NCI-H1417 (cell line): ENCODE results near the gene PANK4.
A peak's percentile ranks its signal among the peaks of the same experiment; 100 is the strongest.

ENCODE experiments used
- DNase-seq, 3 experiments: peaks; one replicate each; lab custom pipeline; 2025; lab: John Stamatoyannopoulos, UW

Gene PANK4

DNA sequence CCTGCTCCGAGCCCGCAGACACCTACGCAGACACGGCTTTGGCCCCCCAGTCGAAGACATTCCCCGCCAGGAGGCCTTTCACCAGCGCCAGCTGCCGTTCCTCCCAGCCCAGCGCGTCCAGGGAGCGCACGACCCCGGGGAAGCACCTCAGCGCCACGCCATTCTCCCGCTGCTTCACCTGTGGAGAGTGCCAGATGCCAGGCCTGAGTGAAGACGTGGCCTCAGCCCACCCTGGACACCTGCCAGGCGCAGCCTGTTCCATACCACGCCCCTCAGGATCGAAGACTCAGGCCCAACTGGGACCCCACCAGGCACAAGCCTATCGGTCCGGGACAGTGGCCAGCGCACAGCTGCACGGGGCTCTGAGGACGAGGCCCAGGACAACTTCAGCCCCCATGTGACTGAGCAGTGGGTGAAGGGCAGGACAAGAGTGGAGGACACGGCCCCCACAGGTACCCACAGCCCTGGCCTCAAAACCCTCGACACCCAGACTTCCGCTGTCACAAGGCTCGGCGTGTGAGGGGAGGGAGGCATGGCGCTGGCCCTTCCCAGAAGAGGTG is 13.5 kb downstream of the PANK4 start:
- no peak for DNase-seq

DNA sequence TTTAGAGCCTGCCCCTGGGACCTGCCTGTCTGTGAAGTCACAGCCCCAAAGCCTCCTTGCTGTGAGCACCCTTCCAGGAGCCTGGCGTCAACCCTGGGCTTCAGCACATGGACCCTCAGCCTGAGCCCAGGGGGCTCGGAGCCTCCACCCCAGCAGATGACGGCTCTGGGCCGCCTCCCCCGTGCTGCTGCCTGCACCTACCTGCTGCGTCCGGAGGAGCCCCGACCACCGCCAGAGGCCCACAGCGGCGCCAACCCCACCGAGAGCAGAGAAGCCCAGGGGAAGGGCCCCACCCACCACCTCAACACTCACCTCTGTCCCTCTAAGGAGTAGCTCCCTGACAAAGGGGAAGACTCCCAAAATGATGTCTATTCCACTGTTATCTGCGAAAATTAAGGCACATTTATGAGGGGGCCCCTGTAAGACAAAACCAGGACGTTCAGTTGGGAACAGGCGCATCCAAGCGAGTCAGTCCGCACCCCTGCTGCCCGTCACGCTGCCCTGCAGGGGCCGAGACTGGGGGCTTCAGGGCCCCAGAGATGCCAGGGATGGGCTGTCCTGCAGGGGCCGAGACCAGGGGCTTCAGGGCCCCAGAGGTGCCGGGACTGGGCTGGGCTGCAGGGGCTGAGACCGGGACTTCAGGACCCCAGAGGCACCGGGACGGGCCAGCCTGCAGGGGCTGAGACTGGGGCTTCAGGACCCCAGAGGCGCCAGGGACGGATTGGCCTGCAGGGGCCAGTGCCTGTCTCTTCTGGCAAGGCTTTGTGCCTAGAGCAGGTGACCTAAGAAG is 15.8 kb downstream of the PANK4 start:
- DNase-seq: no peak

GRCh38 chr1:2509589-2509988 is 16.8 kb downstream of the PANK4 start:
- DNase-seq: no peak

- DNase-seq: no peak
These were observed 17.6 kb downstream of the PANK4 start for GRCh38 chr1:2508751-2509150.

- no peak for DNase-seq
These were observed 18.2 kb downstream of the PANK4 start for GRCh38 chr1:2508180-2508579.

DNA sequence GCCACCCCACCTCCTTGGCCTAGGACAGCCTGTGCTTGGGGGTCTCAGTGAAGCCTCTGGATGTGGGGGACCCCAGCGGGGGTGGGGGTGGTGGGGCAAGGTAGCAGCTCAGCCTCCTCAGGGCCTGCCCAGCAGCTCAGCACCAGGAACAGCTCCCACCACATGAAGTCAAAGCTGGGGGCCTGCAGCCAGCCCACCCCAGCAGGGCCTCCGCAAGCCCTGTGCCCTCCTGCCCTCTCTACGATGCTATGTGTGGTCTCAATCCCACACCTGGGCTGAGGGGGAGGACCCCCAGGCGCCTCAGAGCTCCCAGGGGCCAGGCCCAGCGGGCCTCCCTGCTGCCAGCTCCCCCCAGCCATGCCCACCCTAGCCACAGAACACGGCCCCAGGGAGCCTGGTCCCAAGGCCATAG is 18.6 kb downstream of the PANK4 start:
- no peak for DNase-seq

GRCh38 chr1:2506901-2507565 is 19.4 kb downstream of the PANK4 start:
- no peak for DNase-seq

DNA sequence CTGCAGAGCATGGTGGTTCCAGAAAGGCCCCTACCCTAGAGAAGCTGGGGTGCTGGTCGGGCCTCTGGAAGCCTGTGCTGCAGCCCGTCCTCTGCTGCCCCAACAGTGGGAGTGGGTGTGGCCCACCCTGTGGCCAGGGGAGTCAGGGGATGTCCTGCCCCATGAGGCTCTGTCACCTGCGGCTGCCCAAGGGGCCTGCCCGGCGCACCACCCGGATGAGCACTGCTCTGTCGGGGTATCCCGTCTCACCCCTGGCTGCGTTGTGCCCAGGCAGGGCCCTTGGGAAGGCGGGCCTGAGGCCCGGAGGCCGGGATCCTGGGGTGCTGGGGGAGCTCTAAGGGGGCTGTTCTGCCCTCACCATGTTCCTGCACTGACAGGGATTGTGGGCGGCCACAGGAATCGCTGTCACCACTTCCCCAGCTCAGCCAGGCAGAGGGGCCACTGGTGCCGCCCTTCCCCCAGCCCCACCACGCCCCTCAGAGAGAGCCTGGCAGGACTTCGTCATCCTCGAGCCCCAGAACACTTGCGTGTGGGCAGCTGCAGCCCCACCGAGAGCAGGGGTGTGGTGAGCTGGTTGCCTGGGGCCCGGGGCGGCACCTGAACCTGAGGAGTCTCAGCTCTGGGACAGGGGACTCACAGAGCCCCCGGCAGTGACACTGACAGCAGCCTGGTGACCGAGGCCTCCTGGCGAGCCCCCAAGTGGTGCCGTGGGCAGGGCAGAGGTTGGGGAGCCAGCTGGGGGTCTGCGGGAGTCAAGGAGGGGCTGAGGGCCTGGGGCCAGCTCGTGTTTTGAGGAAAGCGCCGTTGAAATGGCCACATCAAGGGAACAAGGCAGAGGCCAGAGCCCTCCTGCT is 20.2 kb downstream of the PANK4 start:
- DNase-seq: no peak

DNA sequence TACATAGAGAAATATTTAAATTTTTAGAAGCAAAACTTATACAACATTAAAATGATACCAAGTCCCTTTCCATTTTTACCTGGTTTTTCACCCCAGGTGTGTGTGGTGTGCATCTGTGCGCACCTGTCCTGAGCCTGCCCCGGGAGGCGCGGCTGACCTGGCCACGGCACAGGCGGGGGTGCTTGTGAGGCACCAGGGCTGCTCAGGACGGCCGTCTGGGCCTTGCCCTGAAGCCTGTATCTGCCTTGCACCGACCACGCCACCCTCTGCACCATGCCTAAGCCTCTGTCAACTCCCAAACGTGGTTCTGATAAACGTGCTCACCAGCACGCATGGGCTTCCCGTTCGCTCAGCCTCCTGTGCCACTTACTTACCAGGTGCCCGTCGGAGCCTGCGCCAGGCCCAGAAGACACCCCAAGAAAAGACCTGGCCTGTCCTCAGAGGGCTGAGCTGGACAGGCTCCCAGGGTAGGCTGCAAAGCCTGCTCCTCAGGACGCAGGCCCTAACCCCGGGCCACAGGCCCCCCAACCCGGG is 20.9 kb downstream of the PANK4 start:
- no peak for DNase-seq

DNA sequence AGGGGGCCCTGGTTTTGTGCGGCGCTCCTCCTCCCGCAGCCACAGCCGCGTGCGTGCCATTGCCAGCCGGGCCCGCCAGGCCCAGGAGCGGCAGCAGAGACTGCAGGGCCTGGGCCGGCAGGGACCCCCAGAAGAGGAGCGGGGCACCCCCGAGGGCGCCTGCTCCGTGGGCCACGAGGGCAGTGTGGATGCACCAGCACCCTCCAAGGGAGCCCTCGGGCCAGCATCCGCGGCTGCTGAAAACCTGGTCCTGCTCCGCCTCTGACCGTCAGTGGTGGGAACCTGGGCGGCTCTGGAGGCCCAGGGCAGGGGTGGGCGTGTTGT is 21.5 kb downstream of the PANK4 start:
- no peak for DNase-seq

GRCh38 chr1:2504225-2504948 is 22.0 kb downstream of the PANK4 start:
- peak in 1 of 3 experiments; percentile 15 for DNase-seq

GRCh38 chr1:2503554-2504224 is 22.7 kb downstream of the PANK4 start:
- DNase-seq: no peak

GRCh38 chr1:2502661-2503553 is 23.5 kb downstream of the PANK4 start:
- DNase-seq: no peak

DNA sequence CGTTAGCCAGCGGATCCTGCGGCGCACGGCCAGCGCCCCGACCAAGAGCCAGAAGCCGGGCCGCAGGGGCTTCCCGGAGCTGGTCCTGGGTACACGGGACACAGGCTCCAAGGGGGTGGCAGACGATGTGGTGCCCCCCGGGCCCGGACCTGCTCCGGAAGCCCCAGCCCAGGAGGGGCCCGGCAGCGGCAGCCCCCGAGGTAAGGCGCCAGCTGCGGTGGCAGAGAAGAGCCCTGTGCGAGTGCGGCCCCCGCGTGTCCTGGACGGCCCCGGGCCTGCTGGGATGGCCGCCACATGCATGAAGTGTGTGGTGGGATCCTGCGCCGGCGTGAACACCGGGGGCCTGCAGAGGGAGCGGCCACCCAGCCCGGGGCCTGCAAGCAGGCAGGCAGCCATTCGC is 24.2 kb downstream of the PANK4 start:
- DNase-seq: no peak

GRCh38 chr1:2501820-2502119 is 24.6 kb downstream of the PANK4 start:
- DNase-seq: no peak

GRCh38 chr1:2501041-2501819 is 25.2 kb downstream of the PANK4 start:
- no peak for DNase-seq

- DNase-seq: peak in 2 of 3 experiments; percentile 21 to 30
These were observed 26.3 kb downstream of the PANK4 start for GRCh38 chr1:2499986-2500596.

DNA sequence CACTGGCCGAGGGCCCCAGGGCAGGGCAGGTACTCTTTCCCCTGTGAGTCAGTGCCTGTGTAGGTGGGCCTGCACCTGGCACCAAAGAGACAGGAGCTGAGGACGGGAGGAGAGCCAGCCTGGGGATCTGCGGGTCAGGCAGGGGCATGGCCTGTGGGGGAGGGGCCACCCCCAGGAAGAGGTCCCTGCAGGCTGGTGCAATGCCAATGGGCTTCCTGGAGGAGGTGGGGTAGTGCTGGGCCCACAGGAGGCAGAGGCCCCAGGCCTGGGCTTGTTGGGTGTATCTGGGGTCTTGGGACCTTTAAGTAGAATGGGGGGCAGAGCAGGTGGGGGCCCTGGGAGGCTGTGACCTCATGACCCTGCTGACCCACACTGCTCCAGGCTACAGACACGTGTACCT is 27.1 kb downstream of the PANK4 start:
- no peak for DNase-seq

DNA sequence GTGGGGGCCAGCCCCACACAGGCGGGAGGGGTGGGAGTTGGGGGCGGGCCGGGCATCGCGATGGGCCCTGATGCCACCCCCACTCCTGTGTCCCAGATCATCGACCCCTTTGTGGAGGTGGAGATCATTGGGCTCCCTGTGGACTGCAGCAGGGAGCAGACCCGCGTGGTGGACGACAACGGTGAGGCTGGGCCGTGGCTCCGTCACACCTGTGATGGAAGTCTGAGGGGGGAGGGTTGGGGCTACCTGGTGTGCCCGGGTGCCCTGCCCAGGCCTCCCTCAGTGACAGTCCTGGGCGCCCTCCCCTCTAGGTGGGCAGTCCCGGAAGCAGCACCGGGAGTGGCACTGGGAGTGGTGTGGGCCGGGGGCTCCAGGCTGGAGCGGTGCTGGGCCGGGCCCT is 27.7 kb downstream of the PANK4 start:
- DNase-seq: no peak
